RWPE2 (cell line): ENCODE data around the gene SHMT2.

Experiments
- ATAC-seq: fragments of 200-7000 bp; cut with Tn5 transposase; 3 replicates; pipeline ENCODE4 v1.9.1; 2021; ENCODE audit warnings: low read depth
- DNase-seq: peaks from one replicate; pipeline ENCODE4 v3.0.0-alpha.2; 2020; ENCODE audit warnings: low spot score
- H3K27ac ChIP-seq: fragments of 450-650 bp; 2 replicates; pipeline ENCODE4 v1.5.1; 2017; ENCODE audit warnings: mild to moderate bottlenecking; ENCODE audit not compliant: poor library complexity, severe bottlenecking
- H3K27me3 ChIP-seq: fragments of 250-450 bp; sonication (Bioruptor Pico); 2 replicates; pipeline ENCODE4 v1.5.1; 2021; ENCODE audit warnings: mild to moderate bottlenecking, moderate library complexity; ENCODE audit not compliant: insufficient read depth, poor library complexity, severe bottlenecking
- H3K36me3 ChIP-seq: fragments of 250-450 bp; sonication (Bioruptor Pico); 2 replicates; pipeline ENCODE4 v1.5.1; 2020; ENCODE audit warnings: low read depth, mild to moderate bottlenecking, moderate library complexity
- H3K4me1 ChIP-seq: fragments of 250-450 bp; sonication (Bioruptor Pico); 2 replicates; pipeline ENCODE4 v1.5.1; 2021; ENCODE audit warnings: mild to moderate bottlenecking, moderate library complexity; ENCODE audit not compliant: insufficient read depth, poor library complexity, severe bottlenecking
- H3K4me3 ChIP-seq: fragments of 250-450 bp; sonication (Bioruptor Pico); 2 replicates; pipeline ENCODE4 v1.5.1; 2021; ENCODE audit warnings: mild to moderate bottlenecking, moderate library complexity; ENCODE audit not compliant: severe bottlenecking
- H3K9me3 ChIP-seq: fragments of 250-450 bp; sonication (Bioruptor Pico); 2 replicates; pipeline ENCODE4 v1.5.1; 2021; ENCODE audit warnings: mild to moderate bottlenecking, moderate library complexity; ENCODE audit not compliant: severe bottlenecking
- TF ChIP-seq, protein P1 (sequence below): fragments of 450-650 bp; IDR thresholded peaks from one replicate; pipeline ENCODE4 v1.5.1; 2017; ENCODE audit warnings: mild to moderate bottlenecking, moderate library complexity; ENCODE audit not compliant: poor library complexity, severe bottlenecking

Gene SHMT2

DNA sequence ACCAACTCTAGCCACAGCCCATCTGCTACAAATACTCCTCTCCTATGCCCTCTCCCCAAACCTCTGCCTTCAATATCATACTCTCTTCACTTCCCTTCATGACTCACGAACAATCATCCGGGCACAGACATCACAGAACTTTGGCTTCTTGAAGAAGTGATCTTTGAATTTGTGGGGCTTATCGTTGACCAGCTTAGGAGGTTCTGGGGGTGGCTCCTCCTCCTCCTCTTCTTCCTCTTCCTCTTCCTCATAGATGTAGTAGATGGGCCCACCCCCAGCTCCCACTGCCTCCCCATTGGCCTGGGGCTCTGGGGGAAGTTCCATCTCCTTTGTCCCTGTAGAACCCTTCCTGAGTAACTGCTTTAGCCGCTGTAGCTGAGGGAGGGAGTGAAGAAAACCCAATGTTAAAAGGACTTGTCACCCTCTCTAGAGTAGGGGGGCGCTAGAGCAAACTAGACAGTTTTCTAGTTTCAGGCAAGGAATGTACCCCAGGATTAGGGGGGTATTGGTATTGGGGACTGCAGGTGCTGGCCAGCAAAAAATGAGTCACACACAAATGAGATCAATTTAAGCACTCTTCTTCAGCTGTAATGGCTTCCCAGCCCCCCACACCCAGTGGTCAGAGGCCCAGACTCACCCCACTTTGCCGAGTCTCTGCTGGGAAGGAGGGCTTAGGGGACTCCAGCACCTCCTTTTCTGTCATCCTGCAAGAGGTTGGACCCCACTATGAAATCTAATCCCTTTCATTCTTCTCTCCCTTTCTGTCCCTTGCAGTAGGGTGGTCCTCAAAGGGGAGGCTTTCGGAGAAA, 19.6 kb downstream of the SHMT2 start:
- no peaks in the 10 kb centered on the region for H3K27me3 ChIP-seq
- ATAC-seq (no peak; the same call in 2 of the 3 replicates), DNase-seq (no peak)
- TF ChIP-seq, protein P1, sequence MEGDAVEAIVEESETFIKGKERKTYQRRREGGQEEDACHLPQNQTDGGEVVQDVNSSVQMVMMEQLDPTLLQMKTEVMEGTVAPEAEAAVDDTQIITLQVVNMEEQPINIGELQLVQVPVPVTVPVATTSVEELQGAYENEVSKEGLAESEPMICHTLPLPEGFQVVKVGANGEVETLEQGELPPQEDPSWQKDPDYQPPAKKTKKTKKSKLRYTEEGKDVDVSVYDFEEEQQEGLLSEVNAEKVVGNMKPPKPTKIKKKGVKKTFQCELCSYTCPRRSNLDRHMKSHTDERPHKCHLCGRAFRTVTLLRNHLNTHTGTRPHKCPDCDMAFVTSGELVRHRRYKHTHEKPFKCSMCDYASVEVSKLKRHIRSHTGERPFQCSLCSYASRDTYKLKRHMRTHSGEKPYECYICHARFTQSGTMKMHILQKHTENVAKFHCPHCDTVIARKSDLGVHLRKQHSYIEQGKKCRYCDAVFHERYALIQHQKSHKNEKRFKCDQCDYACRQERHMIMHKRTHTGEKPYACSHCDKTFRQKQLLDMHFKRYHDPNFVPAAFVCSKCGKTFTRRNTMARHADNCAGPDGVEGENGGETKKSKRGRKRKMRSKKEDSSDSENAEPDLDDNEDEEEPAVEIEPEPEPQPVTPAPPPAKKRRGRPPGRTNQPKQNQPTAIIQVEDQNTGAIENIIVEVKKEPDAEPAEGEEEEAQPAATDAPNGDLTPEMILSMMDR: no peak
- no peaks in the 10 kb centered on the region for H3K9me3 ChIP-seq
- H3K4me3 ChIP-seq: no peak overlapping the region
- no peaks in the 10 kb centered on the region for H3K4me1 ChIP-seq
- H3K27ac ChIP-seq: no peak overlapping the region
- no peaks in the 10 kb centered on the region for H3K36me3 ChIP-seq

DNA sequence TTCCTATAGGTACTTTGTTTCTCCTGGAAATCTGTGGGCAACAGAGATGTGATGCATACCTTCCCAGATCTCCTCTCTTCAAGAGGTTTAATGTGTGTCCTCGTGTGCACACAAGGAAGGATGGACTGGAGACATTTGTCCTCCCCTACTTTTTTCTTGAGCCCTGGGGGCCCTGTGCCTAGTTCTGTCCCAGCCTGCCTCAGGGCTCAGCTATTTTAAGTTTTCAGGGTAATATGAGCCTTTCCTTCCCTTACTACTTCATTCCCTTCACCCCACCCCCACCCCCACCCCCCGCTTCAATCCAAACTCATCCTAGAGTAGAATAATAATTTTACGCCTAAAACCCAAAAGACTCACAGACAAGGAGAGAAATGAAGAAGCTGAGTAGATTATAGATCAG, 21.0 kb downstream of the SHMT2 start:
- Histone ChIP-seq H3K4me1 (no peaks in the 10 kb centered on the region), H3K36me3 (no peaks in the 10 kb centered on the region), H3K9me3 (no peaks in the 10 kb centered on the region), H3K27ac (no peak overlapping the region), H3K27me3 (no peaks in the 10 kb centered on the region), H3K4me3 (no peak overlapping the region)
- DNase-seq (no peak), ATAC-seq (no peak)
- TF ChIP-seq, protein P1: no peak

DNA sequence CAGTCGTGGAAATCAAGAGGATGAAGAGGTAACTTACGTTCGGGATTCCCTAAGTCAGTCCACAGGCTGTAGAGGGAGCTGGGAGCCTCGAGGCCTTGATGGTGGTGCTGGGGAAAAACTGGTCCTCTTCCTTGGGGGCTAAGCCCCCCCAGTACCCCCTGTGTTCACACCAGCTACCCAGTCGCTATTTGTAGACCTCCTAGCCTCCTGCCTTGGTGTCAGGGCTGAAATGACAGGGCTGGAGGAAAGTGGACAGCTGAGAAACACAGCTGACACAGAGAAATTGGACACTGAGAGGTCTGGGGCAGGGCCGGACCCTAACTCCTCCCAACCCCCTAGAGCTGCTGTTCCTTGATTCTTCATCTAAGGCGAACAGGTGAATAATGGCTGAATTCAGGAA, 21.4 kb downstream of the SHMT2 start, which contains the start of gene STAC3:
Gene STAC3, minus strand, starts transcription at position 232 of the 400 bp plus-strand sequence. CDS start 1,551 bp downstream, outside the sequence.
- Histone ChIP-seq H3K9me3 (no peaks in the 10 kb centered on the region), H3K4me3 (no peak within 1 kb of the TSS), H3K27ac (no peak within 1 kb of the TSS), H3K27me3 (no peaks in the 10 kb centered on the region), H3K36me3 (0 out of 2 replicates have a peak, but pooled peaks cover 2% of the 10 kb centered on the region), H3K4me1 (no peaks in the 10 kb centered on the region)
- TF ChIP-seq, protein P1: no peak
- no peak for DNase-seq
- ATAC-seq: no peak

DNA sequence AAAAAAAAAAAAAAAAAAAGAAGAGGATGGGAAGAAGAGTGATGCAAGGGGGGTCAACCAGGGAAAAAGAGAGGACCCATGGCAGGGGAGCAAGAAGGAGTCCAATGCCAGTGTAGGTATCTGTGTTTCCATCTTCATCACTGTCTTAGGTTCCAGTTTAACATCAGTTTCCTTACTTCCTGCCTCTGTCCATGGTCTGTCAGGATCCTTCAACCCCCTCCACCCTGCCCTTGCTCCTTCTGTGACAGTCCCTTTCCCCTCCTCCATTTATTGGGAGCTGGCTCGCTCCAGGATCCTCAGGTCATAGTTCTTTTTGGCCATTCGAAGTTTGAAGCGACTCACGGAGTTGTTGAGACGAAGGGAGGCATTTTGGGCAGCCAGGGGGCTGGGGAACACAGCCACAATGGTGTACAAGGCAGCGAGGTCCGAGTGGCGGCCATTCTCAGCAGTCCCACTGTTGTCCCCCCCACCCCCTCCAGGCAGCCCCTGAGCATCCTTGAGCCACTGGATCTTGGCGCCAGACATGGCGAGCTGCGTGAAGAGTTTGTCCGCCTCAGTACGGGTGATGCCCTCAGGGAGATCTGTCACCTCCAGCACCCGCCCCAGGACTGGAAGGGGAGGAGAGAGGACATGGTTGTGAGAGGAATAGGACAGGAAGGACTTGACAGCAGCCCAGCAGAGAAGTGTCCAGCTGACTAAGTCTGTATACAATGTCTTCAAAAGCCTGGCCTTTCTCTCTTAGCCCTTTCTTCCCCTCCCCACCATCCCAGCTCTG, 25.2 kb downstream of the SHMT2 start:
- DNase-seq: no peak
- Histone ChIP-seq H3K4me1 (no peaks in the 10 kb centered on the region), H3K4me3 (no peak overlapping the region), H3K27me3 (no peaks in the 10 kb centered on the region), H3K27ac (no peak overlapping the region), H3K36me3 (peaks cover 32% of the 10 kb centered on the region), H3K9me3 (no peaks in the 10 kb centered on the region)
- TF ChIP-seq, protein P1: no peak
- no peak for ATAC-seq
